GM19238 (cell line): Measurements from ENCODE around the gene HIPK4.
"Not testable (repeated sequence)": the region's sequence is repeated elsewhere in the genome, so short reads cannot be mapped to it uniquely, and the experiment has no call there.

Source experiments
- DNase-seq: peaks from one replicate; pipeline ENCODE4 v3.0.0; 2011; ENCODE audit warnings: low spot score; ENCODE audit not compliant: insufficient read length

Gene HIPK4

GRCh38 chr19:40417643-40417981 lies 27.6 kb upstream of the HIPK4 start:
- no peak for DNase-seq

GRCh38 chr19:40416918-40417642 lies 27.1 kb upstream of the HIPK4 start:
- no peak for DNase-seq

GRCh38 chr19:40415768-40416167 lies 25.8 kb upstream of the HIPK4 start:
- DNase-seq, result no peak

- DNase-seq, result no peak
Measured at GRCh38 chr19:40414542-40415535, 24.9 kb upstream of the HIPK4 start.

- DNase-seq, result no peak
Measured at GRCh38 chr19:40413291-40413845, 23.4 kb upstream of the HIPK4 start, which contains the start of gene PRX. TSS of gene PRX (minus strand) at chr19:40413378. CDS start at chr19:40407932, 5,446 bp downstream.

- no peak for DNase-seq
Measured at GRCh38 chr19:40412866-40413265, 22.9 kb upstream of the HIPK4 start.

- DNase-seq, result no peak
Measured at GRCh38 chr19:40411958-40412499, 22.0 kb upstream of the HIPK4 start.

GRCh38 chr19:40411125-40411842 lies 21.3 kb upstream of the HIPK4 start:
- DNase-seq, result no peak

GRCh38 chr19:40410030-40410389 lies 20.0 kb upstream of the HIPK4 start:
- DNase-seq, result no peak

GRCh38 chr19:40408598-40408925 lies 18.6 kb upstream of the HIPK4 start:
- DNase-seq, result not testable (repeated sequence)

- no peak for DNase-seq
Measured at GRCh38 chr19:40407714-40408597, 18.0 kb upstream of the HIPK4 start.

- peak; percentile 95 for DNase-seq
Measured at GRCh38 chr19:40403262-40403984, 13.4 kb upstream of the HIPK4 start.

GRCh38 chr19:40400559-40400958 lies 10.6 kb upstream of the HIPK4 start:
- no peak for DNase-seq

GRCh38 chr19:40398417-40399131 lies 8.6 kb upstream of the HIPK4 start:
- no peak for DNase-seq

- no peak for DNase-seq
Measured at GRCh38 chr19:40397568-40397906, 7.6 kb upstream of the HIPK4 start.

- DNase-seq, result no peak
Measured at GRCh38 chr19:40396886-40397567, 7.0 kb upstream of the HIPK4 start.

GRCh38 chr19:40395956-40396355 lies 6.0 kb upstream of the HIPK4 start:
- DNase-seq, result no peak

- no peak for DNase-seq
Measured at GRCh38 chr19:40394816-40395210, 4.8 kb upstream of the HIPK4 start.
